A673 (cell line): Measurements from ENCODE around the gene DAB2IP.

Source experiments
- EZH2 ChIP-seq: fragments of 200-600 bp; sonication (generic); IDR thresholded peaks from 2 replicates; pipeline ENCODE4 v1.6.1; 2017; ENCODE audit warnings: borderline replicate concordance, low read depth, mild to moderate bottlenecking, mixed read lengths, antibody characterized with exemption, low read length; ENCODE audit not compliant: poor library complexity, severe bottlenecking
- TF ChIP-seq, protein P1 (sequence below): fragments of 300-800, 200-600 bp; sonication (generic); conservative IDR thresholded peaks from 2 replicates; pipeline ENCODE4 v1.5.1; 2017; ENCODE audit warnings: low read depth, mild to moderate bottlenecking, antibody characterized with exemption, low read length, moderate library complexity, mixed read lengths

DNA sequence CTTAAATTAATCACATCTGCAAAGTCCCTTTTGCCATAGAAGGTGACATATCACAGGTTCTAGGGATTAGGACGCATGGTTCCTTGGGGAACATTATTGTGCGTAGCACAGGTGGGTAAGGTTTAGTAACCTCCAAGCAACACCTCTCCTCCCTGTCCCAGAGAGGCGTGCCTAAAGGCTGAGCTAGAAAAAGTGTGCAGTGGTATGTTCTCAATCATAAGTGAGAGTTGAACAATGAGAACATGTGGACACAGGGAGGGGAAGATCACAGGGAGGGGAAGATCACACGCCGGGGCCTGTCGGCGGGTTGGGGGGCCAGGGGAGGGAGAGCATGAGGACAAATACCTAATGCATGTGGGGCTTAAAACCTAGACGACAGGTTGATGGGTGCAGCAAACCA, 14.9 kb downstream of the DAB2IP start:
- TF ChIP-seq, protein P1, sequence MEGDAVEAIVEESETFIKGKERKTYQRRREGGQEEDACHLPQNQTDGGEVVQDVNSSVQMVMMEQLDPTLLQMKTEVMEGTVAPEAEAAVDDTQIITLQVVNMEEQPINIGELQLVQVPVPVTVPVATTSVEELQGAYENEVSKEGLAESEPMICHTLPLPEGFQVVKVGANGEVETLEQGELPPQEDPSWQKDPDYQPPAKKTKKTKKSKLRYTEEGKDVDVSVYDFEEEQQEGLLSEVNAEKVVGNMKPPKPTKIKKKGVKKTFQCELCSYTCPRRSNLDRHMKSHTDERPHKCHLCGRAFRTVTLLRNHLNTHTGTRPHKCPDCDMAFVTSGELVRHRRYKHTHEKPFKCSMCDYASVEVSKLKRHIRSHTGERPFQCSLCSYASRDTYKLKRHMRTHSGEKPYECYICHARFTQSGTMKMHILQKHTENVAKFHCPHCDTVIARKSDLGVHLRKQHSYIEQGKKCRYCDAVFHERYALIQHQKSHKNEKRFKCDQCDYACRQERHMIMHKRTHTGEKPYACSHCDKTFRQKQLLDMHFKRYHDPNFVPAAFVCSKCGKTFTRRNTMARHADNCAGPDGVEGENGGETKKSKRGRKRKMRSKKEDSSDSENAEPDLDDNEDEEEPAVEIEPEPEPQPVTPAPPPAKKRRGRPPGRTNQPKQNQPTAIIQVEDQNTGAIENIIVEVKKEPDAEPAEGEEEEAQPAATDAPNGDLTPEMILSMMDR = no peak
- TF ChIP-seq EZH2 = no peak
